GM19324 (cell line): ENCODE data around the gene HIRA.
A peak's percentile ranks its signal among the peaks of the same experiment; 100 is the strongest.

Experiments used
- ATAC-seq: cut with Tn5 transposase; IDR thresholded peaks from one replicate; pipeline ENCODE4 v1.9.1; 2021; ENCODE audit warnings: mild to moderate bottlenecking, moderate library complexity; ENCODE audit not compliant: unreplicated experiment, low FRiP score

HIRA gene

DNA sequence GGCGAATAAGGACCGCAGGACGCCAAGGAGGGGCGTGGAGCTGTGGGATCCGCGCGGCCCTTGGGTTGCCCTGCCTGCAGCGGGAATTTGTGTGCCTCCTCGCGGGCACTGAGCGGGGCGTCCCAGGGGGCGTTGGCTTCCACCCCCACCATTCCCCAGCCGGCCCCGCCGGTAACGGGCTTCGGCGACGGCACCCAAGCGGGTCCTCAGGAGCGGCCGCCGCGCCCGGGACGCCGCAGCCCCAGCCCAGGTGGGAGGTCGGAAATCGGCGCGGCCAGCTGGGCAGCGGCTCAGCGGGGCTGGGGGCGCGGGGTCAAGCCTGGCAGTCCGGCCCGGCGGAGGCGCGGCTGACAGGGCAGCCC lies 140.3 kb downstream of the HIRA start:
- peak; percentile 33 for ATAC-seq

DNA sequence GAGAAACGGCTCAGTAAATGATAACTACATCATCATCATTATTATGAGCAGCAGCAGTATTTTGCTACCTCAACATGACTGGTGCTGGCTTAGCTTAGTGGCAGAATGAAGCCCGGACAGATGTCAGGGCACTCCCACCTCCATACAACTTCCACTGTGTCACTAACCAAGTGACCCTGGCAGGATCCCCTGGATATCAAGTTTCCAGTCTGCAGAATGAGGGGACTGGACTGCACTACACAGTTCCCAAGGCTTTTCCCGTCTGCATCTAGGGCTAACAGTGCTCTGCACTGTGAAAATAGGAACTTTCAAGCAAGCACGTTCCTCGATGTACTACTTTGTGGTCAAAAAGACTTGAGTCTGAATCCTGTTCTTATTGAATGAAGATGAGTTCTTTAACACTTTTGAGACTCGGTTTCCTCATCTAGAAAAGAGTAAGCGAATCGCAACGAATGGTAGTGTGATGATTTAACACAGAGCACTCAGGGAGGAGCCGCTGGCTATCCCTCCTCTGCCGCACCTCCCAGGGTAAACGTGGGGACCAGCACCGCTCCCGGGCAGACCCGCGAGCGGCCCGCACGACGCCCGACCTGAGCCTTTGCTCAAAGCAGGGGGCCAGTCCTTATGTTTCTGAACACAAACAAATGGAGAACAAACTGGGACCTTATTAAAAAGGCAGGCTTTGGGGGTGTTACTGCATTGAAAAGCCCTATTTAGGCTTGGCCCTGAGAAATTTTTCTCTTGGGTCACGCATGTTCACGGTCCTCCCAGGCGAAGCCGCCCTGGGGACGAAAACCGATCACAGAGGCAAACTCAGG lies 140.9 kb downstream of the HIRA start:
- ATAC-seq, result no peak

DNA sequence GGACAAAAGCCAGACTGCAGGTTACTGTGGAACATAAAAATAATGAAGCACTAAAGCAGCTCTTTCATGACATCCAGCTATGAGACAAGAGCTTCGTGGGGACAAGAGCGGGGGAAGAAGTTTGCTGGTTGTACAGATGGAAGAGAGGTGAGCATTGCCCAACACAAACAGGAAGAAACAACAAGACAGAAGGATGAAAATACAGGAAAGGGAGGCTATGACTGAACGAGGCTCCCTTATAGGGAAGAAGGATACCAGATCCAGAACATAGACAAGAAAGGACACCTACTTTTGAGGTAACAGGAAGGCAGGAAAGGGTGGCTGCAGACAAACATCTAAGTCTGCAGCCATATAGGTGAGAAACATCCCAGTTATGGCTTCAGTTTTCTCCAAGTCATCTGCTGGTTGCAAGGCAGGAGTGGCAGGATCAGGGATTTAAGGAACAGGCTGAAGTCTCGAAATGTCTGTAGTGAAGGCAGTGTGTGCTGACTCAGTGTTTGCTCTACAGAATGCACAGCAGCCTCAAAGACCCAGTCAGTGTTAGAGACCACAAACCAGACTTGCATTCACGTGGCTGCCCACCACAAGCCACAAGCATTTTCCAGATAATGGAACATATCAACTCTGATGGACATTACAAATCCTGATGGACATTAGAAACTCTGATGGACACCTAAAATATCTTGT lies 141.9 kb downstream of the HIRA start:
- no peak for ATAC-seq

DNA sequence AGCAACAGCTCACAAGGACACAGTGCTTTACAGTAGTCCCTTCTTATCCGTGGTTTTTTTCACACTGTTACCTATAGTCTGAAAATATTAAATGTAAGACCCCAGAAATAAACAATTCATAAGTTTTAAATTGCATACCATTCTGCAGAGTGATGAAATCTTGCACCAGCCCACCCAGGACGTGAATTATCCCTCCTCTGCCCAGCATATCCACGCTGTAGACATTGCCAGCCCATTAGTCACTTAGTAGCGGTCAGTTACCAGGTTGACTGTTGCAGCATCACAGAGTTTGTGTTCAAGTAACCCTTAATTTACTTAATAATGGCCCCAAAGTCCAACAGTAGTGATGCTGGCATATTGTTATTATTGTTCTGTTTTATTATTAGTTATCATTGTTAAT lies 143.6 kb downstream of the HIRA start:
- ATAC-seq, result no peak

DNA sequence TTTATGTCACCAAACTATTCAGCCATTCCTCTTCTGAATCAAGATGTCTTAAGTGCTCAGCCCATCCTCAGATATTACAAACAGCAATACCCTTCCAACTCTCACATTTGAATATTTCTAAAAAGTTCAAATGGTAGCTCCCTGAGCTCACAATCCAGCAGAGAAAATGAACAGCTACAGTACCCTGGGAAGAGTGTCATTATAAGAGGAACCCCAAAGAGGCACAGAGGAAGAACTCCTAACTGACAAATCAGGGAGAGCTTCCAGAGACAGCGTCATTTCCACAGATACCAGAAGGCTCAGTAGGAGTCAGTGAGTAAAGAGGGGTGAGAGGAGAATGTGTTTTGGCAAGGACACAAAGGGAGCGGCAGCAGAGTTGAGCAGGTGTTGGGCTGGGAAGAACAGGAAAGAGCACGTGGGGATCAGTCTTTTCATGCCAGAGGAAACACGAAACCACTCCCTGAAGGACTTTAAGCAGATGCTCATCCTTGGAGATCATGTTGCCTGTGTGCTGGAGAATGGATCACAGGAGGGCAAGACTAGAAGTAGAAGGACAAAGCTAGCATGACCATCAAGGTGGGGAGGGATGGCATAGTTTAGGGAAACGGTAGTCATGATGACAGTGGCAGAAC lies 144.3 kb downstream of the HIRA start:
- no peak for ATAC-seq

DNA sequence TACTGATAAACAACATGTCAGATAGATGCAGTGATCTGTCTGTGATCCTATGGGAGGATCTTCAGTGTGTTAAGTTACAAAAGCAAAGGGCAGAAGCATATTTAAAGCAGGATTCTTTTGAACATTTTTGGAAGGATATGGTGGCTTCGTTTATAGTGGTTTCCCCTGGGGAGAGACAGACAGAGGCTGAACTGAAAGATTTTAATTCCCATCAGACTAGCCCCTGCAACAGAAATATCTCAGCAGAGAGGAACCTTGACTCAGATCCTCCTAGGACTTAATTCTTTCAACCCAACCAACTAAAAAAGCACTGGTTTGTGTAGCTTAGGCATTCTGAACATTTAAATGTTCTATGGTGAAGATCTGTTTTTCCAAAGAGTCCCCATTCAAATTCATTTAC lies 145.7 kb downstream of the HIRA start:
- ATAC-seq, result no peak
